GM12872 (cell line): ENCODE measurements around the gene CERS1.

ENCODE experiments used
- CTCF ChIP-seq: IDR thresholded peaks from 3 replicates; pipeline ENCODE4 v1.5.1; 2011; ENCODE audit warnings: low read depth, mild to moderate bottlenecking, low read length, moderate library complexity; ENCODE audit not compliant: insufficient read depth

CERS1 gene

DNA sequence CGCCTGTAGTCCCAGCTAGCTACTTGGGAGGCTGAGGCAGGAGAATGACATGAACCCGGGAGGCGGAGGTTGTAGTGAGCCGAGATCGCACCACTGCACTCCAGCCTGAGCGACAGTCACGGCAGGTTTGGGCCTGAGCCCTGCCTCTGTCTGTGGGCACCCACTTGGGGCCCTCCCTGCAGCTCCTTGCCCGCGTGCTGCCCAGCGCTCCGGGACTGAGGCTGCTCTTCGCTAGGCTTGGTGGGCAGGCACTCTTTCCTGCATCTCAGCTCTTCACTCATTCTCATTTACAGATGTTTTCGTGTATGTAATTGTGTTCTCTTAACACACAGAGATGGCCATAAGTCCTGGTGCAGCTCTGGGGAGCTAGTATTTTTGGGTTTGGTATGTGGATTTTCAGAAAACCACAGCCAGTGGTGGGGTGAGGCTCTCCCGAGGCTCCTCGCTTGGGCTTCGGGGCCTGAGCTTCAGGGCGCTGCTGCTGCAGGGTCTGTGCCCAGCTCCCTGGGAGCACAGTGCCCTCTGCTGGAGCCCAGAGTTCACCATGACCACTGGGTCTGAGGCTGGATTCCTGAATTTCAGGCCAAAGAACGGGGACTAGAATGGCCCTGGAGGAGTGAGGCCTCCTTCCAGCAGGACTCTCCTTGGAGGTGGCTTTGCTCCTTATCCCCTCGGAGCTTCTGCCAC lies 49.0 kb downstream of the CERS1 start:
- peak; percentile 92 for TF ChIP-seq CTCF

- no peak for TF ChIP-seq CTCF
Measured at GRCh38 chr19:18845961-18846360, 50.0 kb downstream of the CERS1 start.

GRCh38 chr19:18844806-18845329 lies 51.1 kb downstream of the CERS1 start:
- no peak for TF ChIP-seq CTCF

DNA sequence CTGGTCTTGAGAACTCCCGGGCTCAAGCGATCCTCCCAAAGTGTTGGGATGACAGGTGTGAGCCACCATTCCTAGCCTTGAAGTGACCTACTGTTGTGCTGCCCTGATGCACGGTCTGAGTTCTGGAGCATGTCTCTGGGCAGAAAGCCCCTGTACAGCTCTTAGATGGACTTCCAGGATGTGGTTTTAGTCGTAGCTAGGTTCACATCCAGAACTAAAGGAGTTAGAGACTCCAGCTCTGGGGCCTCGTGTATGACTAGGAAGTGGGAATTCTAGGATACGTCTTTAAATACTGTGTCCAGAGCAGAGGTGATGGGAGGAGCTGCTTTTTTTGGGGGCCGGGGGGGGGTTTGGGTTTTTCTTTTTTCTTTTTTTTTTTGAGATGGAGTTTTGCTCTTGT lies 52.0 kb downstream of the CERS1 start:
- no peak for TF ChIP-seq CTCF

- no peak for TF ChIP-seq CTCF
Measured at GRCh38 chr19:18842166-18842565, 53.8 kb downstream of the CERS1 start.

DNA sequence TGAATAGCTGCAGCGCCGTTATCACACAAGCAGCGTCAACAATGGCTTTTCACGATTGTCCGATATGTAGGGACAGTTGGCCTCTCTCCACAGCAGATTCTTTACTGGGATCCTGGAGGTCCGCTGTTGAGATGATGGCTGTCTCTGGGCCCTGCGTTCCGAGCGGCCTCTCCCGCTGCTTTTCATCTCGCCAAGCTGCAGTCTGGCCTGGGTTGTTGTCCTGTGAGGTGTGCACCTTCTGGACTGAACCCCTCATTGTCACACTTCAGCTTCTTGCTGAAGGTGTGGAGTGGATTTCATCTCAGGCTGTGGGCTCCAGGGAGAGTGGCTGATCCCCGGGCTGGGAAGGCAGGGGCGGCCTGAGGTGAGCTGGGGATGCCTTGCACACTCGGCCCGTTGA lies 54.6 kb downstream of the CERS1 start:
- TF ChIP-seq CTCF = no peak

DNA sequence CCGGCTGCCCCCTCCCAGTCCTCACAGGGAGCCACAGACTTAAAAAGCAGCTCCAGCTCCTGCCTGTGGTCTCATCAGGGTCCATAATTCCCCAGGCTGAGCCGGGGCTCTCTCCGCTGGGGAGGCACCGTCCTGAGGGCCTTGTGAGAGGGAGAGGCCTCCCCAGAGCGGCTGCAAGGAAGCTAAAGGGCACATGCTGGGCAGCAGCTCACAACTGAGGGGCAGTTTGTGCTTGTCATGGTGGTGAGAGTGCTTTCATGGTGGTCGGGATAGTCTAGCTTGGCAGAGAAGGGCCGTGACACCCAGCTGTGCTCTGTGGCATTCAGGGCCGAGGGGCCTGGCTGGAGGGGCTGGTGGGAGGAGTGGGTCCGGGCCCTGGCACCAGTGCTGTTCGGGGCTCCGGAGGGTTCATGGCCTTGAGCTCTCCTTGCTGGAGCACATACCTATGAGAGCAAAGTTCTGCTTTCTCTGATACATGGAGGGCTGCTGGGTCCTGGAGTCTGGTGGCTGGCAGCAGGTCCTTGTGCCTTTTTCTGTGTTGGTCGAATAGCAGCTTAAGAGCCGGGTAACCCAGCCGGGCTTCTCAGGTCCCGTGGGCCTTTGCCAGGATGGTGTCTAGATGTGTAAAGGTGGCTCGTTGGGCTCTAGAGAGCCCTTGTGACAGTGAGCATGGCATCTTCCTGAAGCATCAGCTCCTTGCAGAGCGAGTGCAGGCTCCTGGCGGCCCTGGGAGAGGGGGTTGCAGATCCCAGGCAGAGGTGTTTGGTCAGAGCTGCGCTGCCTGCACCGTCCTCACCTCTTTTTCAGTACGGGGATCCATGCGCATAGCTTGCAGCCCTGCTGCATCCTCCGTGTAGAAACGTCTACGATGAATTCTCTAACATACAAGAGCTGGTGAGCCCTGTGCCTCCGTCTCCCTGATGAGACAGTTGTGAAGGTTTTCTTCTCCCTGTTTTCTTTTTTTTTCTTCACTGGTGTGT lies 55.4 kb downstream of the CERS1 start:
- TF ChIP-seq CTCF = no peak
